C4-2B (cell line): ENCODE results near the gene GMPR2.

ENCODE experiments used
- H3K27ac ChIP-seq: fragments of 450-650 bp; 2 replicates; pipeline ENCODE4 v1.5.1; 2017
- ZFX ChIP-seq: fragments of 450-650 bp; IDR thresholded peaks from 2 replicates; pipeline ENCODE4 v1.6.1; 2017
- TF ChIP-seq, protein P1 (sequence below): fragments of 450-650 bp; conservative IDR thresholded peaks from 2 replicates; pipeline ENCODE4 v1.5.1; 2017; ENCODE audit warnings: mild to moderate bottlenecking

GMPR2 gene

DNA sequence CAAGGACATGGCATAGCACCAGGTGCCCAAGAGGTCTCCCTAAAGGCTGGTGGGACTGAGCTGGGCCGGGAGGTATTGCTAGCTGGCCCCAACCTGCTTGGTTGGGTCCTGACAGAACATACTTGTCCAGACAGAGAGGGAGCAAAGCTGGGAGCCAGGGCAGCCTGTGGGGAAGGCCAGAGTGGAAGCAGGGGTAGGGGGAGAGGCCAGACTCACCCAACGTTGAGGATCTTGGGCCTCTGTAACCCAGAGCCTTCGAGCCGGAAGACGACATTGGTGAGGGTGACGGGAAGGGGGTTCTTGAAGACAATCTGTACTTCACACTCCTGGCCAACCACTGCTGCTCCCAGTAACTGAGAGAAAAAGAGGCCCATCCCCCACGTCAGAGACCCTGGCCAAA lies 21.2 kb downstream of the GMPR2 start:
- H3K27ac ChIP-seq, result no peak overlapping the region
- TF ChIP-seq ZFX, result no peak
- TF ChIP-seq, protein P1, sequence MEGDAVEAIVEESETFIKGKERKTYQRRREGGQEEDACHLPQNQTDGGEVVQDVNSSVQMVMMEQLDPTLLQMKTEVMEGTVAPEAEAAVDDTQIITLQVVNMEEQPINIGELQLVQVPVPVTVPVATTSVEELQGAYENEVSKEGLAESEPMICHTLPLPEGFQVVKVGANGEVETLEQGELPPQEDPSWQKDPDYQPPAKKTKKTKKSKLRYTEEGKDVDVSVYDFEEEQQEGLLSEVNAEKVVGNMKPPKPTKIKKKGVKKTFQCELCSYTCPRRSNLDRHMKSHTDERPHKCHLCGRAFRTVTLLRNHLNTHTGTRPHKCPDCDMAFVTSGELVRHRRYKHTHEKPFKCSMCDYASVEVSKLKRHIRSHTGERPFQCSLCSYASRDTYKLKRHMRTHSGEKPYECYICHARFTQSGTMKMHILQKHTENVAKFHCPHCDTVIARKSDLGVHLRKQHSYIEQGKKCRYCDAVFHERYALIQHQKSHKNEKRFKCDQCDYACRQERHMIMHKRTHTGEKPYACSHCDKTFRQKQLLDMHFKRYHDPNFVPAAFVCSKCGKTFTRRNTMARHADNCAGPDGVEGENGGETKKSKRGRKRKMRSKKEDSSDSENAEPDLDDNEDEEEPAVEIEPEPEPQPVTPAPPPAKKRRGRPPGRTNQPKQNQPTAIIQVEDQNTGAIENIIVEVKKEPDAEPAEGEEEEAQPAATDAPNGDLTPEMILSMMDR, result no peak

DNA sequence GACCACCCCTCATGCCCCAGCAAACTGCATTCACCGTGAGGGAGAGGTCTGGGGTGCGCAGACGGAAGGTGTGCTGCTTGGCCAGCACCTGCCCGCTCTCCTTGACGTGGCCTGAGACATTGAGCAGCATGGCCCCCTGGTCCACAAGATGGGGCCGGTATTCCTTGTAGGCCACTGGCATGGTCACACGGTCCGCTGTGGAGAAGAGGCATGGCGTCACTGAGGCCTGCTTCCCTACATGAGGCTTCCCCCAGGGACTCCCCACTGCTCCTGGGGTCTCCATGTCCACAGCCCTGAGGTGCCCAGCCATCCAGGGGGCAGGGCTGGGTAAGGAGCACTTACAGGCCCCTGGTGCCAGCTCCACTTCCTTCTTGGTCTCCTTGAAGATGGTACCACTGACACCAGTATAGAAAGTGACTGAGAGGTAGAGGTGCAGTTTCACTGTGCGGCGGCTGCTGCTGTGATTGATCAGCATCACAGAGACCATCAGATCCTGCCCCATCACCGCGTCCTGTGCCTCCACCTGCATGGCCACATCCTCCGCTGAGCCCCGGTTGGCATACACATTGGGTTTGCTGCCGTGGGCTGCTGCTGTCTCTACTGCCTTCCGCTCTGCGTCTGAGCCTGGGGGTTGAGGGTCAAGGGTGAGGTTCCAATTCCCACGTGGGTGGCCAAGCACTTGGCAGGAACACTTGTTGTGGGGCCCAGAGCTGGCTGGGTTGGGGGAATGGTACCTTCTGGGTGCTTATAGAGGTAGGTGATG lies 22.1 kb downstream of the GMPR2 start:
- no peak overlapping the region for H3K27ac ChIP-seq
- TF ChIP-seq, protein P1, result no peak

GRCh38 chr14:24255438-24255837 lies 22.7 kb downstream of the GMPR2 start:
- TF ChIP-seq ZFX, result no peak
- TF ChIP-seq, protein P1, result no peak

GRCh38 chr14:24255931-24256711 lies 23.4 kb downstream of the GMPR2 start:
- TF ChIP-seq, protein P1, result no peak
- no peak overlapping the region for H3K27ac ChIP-seq

More at GRCh38 chr14:24255438-24255837, 22.7 kb downstream of the GMPR2 start:
- H3K27ac ChIP-seq, result no peak overlapping the region

- no peak for TF ChIP-seq ZFX
- TF ChIP-seq, protein P1, result no peak
- H3K27ac ChIP-seq, result no peak overlapping the region
These were observed 24.2 kb downstream of the GMPR2 start for GRCh38 chr14:24256960-24257359.

DNA sequence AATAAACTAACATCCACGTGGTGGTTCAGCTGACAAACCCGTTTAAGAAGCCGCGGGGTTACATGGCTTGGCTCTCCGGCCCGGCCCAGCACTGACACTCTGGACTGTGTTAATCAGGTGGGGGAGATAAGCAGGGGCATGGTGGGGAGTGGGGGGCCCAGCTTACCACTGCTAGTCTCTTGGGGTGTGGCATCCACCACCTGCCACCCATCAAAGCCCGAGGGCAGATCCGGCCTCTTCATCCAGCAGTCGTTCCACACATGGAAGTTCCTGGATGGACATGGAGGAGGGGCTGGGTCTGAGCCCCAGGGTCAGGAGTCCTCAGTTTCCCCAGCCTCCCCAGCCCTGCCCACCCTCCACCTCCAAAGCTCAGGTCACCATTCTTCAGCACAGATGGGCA lies 25.4 kb downstream of the GMPR2 start:
- TF ChIP-seq, protein P1, result no peak
- TF ChIP-seq ZFX, result no peak
- H3K27ac ChIP-seq, result no peak overlapping the region
